NCI-H510A (cell line): Measurements from ENCODE around the gene KIF21B.

Source experiments
- DNase-seq: peaks from one replicate; lab custom pipeline; 2025; lab: John Stamatoyannopoulos, UW

Gene KIF21B

GRCh38 chr1:201023517-201023902 is at the start of gene KIF21B:
TSS of gene KIF21B (minus strand) at chr1:201023714. CDS start at chr1:201023383, 331 bp downstream.
- peak; percentile 82 for DNase-seq

- no peak for DNase-seq
These were observed 49.4 kb upstream of the KIF21B start for GRCh38 chr1:201072922-201073321.

- DNase-seq: no peak
These were observed 48.6 kb upstream of the KIF21B start for GRCh38 chr1:201072149-201072548.

- DNase-seq: no peak
These were observed 46.1 kb upstream of the KIF21B start for GRCh38 chr1:201069636-201070035.

- no peak for DNase-seq
These were observed 45.5 kb upstream of the KIF21B start for GRCh38 chr1:201068976-201069375.

GRCh38 chr1:201066986-201067385 is 43.5 kb upstream of the KIF21B start:
- DNase-seq: no peak

GRCh38 chr1:201065686-201066085 is 42.2 kb upstream of the KIF21B start:
- DNase-seq: no peak

- DNase-seq: no peak
These were observed 41.3 kb upstream of the KIF21B start for GRCh38 chr1:201064806-201065205.

GRCh38 chr1:201063145-201063544 is 39.6 kb upstream of the KIF21B start:
- no peak for DNase-seq

GRCh38 chr1:201062511-201063091 is 39.1 kb upstream of the KIF21B start:
- DNase-seq: no peak

GRCh38 chr1:201061886-201062285 is 38.4 kb upstream of the KIF21B start:
- no peak for DNase-seq

GRCh38 chr1:201061049-201061448 is 37.5 kb upstream of the KIF21B start:
- DNase-seq: no peak

GRCh38 chr1:201060586-201060985 is 37.1 kb upstream of the KIF21B start:
- DNase-seq: no peak

GRCh38 chr1:201059871-201060555 is 36.5 kb upstream of the KIF21B start:
- no peak for DNase-seq

- DNase-seq: no peak
These were observed 35.9 kb upstream of the KIF21B start for GRCh38 chr1:201059401-201059800.

GRCh38 chr1:201054091-201054543 is 30.6 kb upstream of the KIF21B start:
- DNase-seq: no peak

GRCh38 chr1:201053155-201053860 is 29.8 kb upstream of the KIF21B start:
- DNase-seq: no peak

GRCh38 chr1:201051399-201051798 is 27.9 kb upstream of the KIF21B start:
- DNase-seq: no peak

GRCh38 chr1:201050515-201051277 is 27.2 kb upstream of the KIF21B start:
- DNase-seq: no peak

GRCh38 chr1:201049248-201049831 is 25.8 kb upstream of the KIF21B start:
- DNase-seq: no peak

GRCh38 chr1:201048521-201048920 is 25.0 kb upstream of the KIF21B start:
- no peak for DNase-seq

- DNase-seq: no peak
These were observed 20.6 kb upstream of the KIF21B start for GRCh38 chr1:201044119-201044518.
